ENCODE measurements around the gene FBXW7. TPM values are rescaled to one million over a fixed set of nuclear protein-coding genes. Genes with fewer than 3 reads are reported as not detected.
A peak's percentile ranks its signal among the peaks of the same experiment; 100 is the strongest.

The FBXW7 gene
- total RNA-seq, 2 donors from 2014 or later = 34.5 to 40.5 TPM

- no peak for DNase-seq
- Histone ChIP-seq H3K4me3 (no peak overlapping the region), H3K36me3 (replicated peaks in 1 of 2; ENCODE audit: insufficient read depth in 1 of 2, low read depth in 2 of 2) (no peaks in the 10 kb centered on the region), H3K27ac (no peak overlapping the region), H3K9me3 (peaks cover 0 to 11% (median 0%) of the 10 kb centered on the region in 3 donors), H3K4me1 (peaks cover 11% of the 10 kb centered on the region), H3K27me3 (no peaks in the 10 kb centered on the region)
- no peak for ATAC-seq
- intact Hi-C loops (cut with DNase I) = no loop called here
- TF ChIP-seq POLR2A (IDR thresholded peaks at IDR 0.05) (no peak), CTCF (IDR thresholded peaks at IDR 0.05) (no peak)
- WGBS, 2 donors = 94 to 96% methylated on average over 12 to 16 of the region's 16 CpGs
Observed at GRCh38 chr4:152539556-152540292, 3.8 kb upstream of the FBXW7 start.

GRCh38 chr4:152537881-152538280, 2.0 kb upstream of the FBXW7 start:
- H3K36me3 ChIP-seq (replicated peaks in 1 of 2; ENCODE audit: insufficient read depth in 1 of 2, low read depth in 2 of 2) = no peaks in the 10 kb centered on the region
- TF ChIP-seq CTCF (IDR thresholded peaks at IDR 0.05) (no peak), POLR2A (IDR thresholded peaks at IDR 0.05) (no peak)
- DNase-seq = no peak
- peaks cover 0 to 11% (median 0%) of the 10 kb centered on the region in 3 donors for H3K9me3 ChIP-seq
- no peak for ATAC-seq
- no peak overlapping the region for H3K4me3 ChIP-seq
- 90 to 95% methylated on average over 1 of the region's 1 CpG for WGBS, 2 donors
- H3K27ac ChIP-seq = no peak overlapping the region
- H3K27me3 ChIP-seq = no peaks in the 10 kb centered on the region
- peaks cover 29% of the 10 kb centered on the region for H3K4me1 ChIP-seq
- intact Hi-C loops (cut with DNase I) = no loop called here

- Histone ChIP-seq H3K36me3 (replicated peaks in 1 of 2; ENCODE audit: insufficient read depth in 1 of 2, low read depth in 2 of 2) (no peaks in the 10 kb centered on the region), H3K4me1 (peaks cover 31% of the 10 kb centered on the region), H3K27me3 (no peaks in the 10 kb centered on the region), H3K4me3 (peak overlapping the region; percentile 75 to 100), H3K9me3 (peaks cover 0 to 11% (median 0%) of the 10 kb centered on the region in 3 donors), H3K27ac (peak overlapping the region; percentile 81 to 93 (median 89))
- WGBS, 2 donors = 0 to 1% methylated on average over 23 to 24 of the region's 24 CpGs
- peak; percentile 10 for ATAC-seq
- intact Hi-C loops (cut with DNase I) = no loop called here
- TF ChIP-seq CTCF (IDR thresholded peaks at IDR 0.05) = no peak
- TF ChIP-seq POLR2A (IDR thresholded peaks at IDR 0.05) = no peak
- no peak for DNase-seq
Observed at GRCh38 chr4:152536545-152537182, 772 bp upstream of the FBXW7 start.

- TF ChIP-seq POLR2A (IDR thresholded peaks at IDR 0.05) = no peak
- no peak for TF ChIP-seq CTCF (IDR thresholded peaks at IDR 0.05)
- ATAC-seq (peak; percentile 28), DNase-seq (peak in 1 of 4 donors; percentile 26)
- Histone ChIP-seq H3K4me1 (peaks cover 31% of the 10 kb centered on the region), H3K4me3 (peak overlapping the region; percentile 96 to 100), H3K9me3 (peaks cover 0 to 11% (median 0%) of the 10 kb centered on the region in 3 donors), H3K36me3 (replicated peaks in 1 of 2; ENCODE audit: insufficient read depth in 1 of 2, low read depth in 2 of 2) (no peaks in the 10 kb centered on the region), H3K27me3 (no peaks in the 10 kb centered on the region), H3K27ac (peak overlapping the region; percentile 81 to 93 (median 89))
- intact Hi-C loops (cut with DNase I) = no loop called here
- 0% methylated on average over 11 to 30 of the region's 60 CpGs for WGBS, 2 donors
Observed at GRCh38 chr4:152535360-152535902, 461 bp downstream of the FBXW7 start.

Measured in body of pancreas (tissue), 4 donors.